ENCODE measurements around the gene KNTC1.

GRCh38 chr12:122569288-122569687 is 42.2 kb downstream of the KNTC1 start:
- TF ChIP-seq RARB (CRISPR knock-in tag; IDR thresholded peaks at IDR 0.05) (no peak), TSHZ2 (CRISPR knock-in tag; IDR thresholded peaks at IDR 0.05) (no peak), ZNF565 (CRISPR knock-in tag; conservative IDR thresholded peaks at IDR 0.05; ENCODE audit: low read depth) (no peak), ISL1 (CRISPR knock-in tag; IDR thresholded peaks at IDR 0.05) (no peak), GLIS3 (CRISPR knock-in tag; IDR thresholded peaks at IDR 0.05) (no peak), ARNTL (CRISPR knock-in tag; IDR thresholded peaks at IDR 0.05; ENCODE audit: borderline replicate concordance, low read depth) (no peak), ZNF8 (CRISPR knock-in tag; IDR thresholded peaks at IDR 0.05) (no peak), CSDC2 (CRISPR knock-in tag; IDR thresholded peaks at IDR 0.05) (no peak), CREB5 (CRISPR knock-in tag; IDR thresholded peaks at IDR 0.05; ENCODE audit: low read depth) (no peak), PATZ1 (CRISPR knock-in tag; IDR thresholded peaks at IDR 0.05; ENCODE audit: borderline replicate concordance) (no peak), TCF4 (CRISPR knock-in tag; IDR thresholded peaks at IDR 0.05; ENCODE audit: borderline replicate concordance) (no peak), CSRNP3 (CRISPR knock-in tag; IDR thresholded peaks at IDR 0.05) (no peak), POU6F1 (CRISPR knock-in tag; IDR thresholded peaks at IDR 0.05; ENCODE audit: borderline replicate concordance, low read depth) (no peak)

Data from SK-N-SH treated with all-trans-retinoic acid at 6 μM for 48 hours (cell line).